ENCODE results near the gene SDR42E2.

- TF ChIP-seq REST (tag by site-specific recombination; IDR thresholded peaks at IDR 0.05) = no peak
- no peak for TF ChIP-seq ZIC2 (tag by site-specific recombination; IDR thresholded peaks at IDR 0.05)
- TF ChIP-seq, protein P1, sequence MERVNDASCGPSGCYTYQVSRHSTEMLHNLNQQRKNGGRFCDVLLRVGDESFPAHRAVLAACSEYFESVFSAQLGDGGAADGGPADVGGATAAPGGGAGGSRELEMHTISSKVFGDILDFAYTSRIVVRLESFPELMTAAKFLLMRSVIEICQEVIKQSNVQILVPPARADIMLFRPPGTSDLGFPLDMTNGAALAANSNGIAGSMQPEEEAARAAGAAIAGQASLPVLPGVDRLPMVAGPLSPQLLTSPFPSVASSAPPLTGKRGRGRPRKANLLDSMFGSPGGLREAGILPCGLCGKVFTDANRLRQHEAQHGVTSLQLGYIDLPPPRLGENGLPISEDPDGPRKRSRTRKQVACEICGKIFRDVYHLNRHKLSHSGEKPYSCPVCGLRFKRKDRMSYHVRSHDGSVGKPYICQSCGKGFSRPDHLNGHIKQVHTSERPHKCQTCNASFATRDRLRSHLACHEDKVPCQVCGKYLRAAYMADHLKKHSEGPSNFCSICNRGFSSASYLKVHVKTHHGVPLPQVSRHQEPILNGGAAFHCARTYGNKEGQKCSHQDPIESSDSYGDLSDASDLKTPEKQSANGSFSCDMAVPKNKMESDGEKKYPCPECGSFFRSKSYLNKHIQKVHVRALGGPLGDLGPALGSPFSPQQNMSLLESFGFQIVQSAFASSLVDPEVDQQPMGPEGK (tag by site-specific recombination; IDR thresholded peaks at IDR 0.05) = no peak
- TF ChIP-seq ZNF610 (tag by site-specific recombination; IDR thresholded peaks at IDR 0.05; ENCODE audit: borderline replicate concordance) = no peak
- no peak for TF ChIP-seq CTCF (tag by site-specific recombination; IDR thresholded peaks at IDR 0.05)
- no peak for TF ChIP-seq ZFHX2 (tag by site-specific recombination; conservative IDR thresholded peaks at IDR 0.05)
- TF ChIP-seq ZFP41 (tag by site-specific recombination; IDR thresholded peaks at IDR 0.05; ENCODE audit: borderline replicate concordance) = no peak
- no peak for TF ChIP-seq ZNF274 (IDR thresholded peaks at IDR 0.05; ENCODE audit: low read length)
- TF ChIP-seq ZNF274 (tag by site-specific recombination; IDR thresholded peaks at IDR 0.05; ENCODE audit: borderline replicate concordance) = no peak
- TF ChIP-seq ZSCAN30 (tag by site-specific recombination; IDR thresholded peaks at IDR 0.05) = no peak
Observed at GRCh38 chr16:22222998-22223397, 60.7 kb downstream of the SDR42E2 start.

Data from HEK293 (cell line).